ENCODE data around the gene SPRR1A.

SPRR1A gene

GRCh38 chr1:152980676-152981075, 3.2 kb upstream of the SPRR1A start:
- Histone ChIP-seq H3K27me3 (ENCODE audit: insufficient read depth, low read length) (no peaks in the 10 kb centered on the region), H2AFZ (ENCODE audit: low read length) (no peak overlapping the region), H3K9me3 (ENCODE audit: low read length) (no peaks in the 10 kb centered on the region), H4K20me1 (ENCODE audit: insufficient read depth, low read length) (no peaks in the 10 kb centered on the region), H3F3A (ENCODE audit: insufficient read depth, low read length) (no peaks in the 10 kb centered on the region), H3K36me3 (ENCODE audit: insufficient read depth, low read length) (no peaks in the 10 kb centered on the region), H3K9ac (ENCODE audit: low read length) (no peak overlapping the region), H3K4me2 (ENCODE audit: low read length) (no peak overlapping the region), H3K4me3 (ENCODE audit: low read depth, low read length, poor library complexity, severe bottlenecking) (no peak overlapping the region), H3K79me2 (ENCODE audit: insufficient read depth, low read length) (no peaks in the 10 kb centered on the region), H3K9me2 (ENCODE audit: low read depth, low read length) (no peaks in the 10 kb centered on the region), H3K4me1 (ENCODE audit: insufficient read depth, low read length, severe bottlenecking) (no peaks in the 10 kb centered on the region), H3K27ac (ENCODE audit: low read depth, low read length, poor library complexity, severe bottlenecking) (no peak overlapping the region)
- TF ChIP-seq CTCF (IDR thresholded peaks at IDR 0.05; ENCODE audit: low read length) (no peak), EZH2 (IDR thresholded peaks at IDR 0.05; ENCODE audit: borderline replicate concordance, low read length) (no peak)

DNA sequence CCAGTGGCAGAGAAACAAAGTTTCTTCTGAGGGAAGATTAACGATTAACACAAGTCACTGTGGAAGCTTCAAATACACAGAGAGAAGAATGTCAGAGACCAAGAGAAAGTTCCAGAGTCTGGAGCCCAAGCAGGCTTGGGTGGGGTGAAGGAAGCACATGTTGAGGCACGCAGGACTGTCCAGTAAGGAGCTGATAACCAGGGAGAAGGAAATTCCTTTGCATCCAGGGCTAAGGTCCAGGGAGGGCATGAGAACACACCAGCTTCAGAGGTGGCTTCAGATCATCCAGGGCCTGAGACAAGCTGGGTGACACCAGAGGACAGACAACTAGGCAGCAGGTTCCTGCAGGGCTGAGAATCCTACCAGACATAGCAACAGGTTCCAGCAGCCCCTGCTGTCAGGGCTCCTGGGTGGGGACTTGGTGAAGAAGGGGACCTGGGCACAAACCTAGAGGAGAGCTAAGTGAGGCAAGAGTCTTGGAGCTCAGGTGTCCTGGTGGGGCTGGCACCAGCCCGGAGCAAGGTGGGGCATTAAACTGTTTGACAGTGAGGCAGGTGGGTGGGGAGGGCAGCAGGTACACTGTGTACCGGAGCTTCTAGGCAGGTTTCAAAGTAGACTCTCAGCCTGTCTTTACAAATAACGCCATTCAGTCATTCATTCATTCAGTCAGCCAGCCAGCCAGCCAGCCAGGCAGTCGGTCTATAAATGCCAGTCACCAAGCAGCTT, 2.6 kb upstream of the SPRR1A start:
- no peaks in the 10 kb centered on the region for H3K9me2 ChIP-seq (ENCODE audit: low read depth, low read length)
- no peaks in the 10 kb centered on the region for H3K4me1 ChIP-seq (ENCODE audit: insufficient read depth, low read length, severe bottlenecking)
- H2AFZ ChIP-seq (ENCODE audit: low read length), result no peak overlapping the region

GRCh38 chr1:152982076-152982475, 1.8 kb upstream of the SPRR1A start:
- no peak overlapping the region for H2AFZ ChIP-seq (ENCODE audit: low read length)
- no peak overlapping the region for H3K27ac ChIP-seq (ENCODE audit: low read depth, low read length, poor library complexity, severe bottlenecking)
- TF ChIP-seq EZH2 (IDR thresholded peaks at IDR 0.05; ENCODE audit: borderline replicate concordance, low read length) (no peak), CTCF (IDR thresholded peaks at IDR 0.05; ENCODE audit: low read length) (no peak)
- no peaks in the 10 kb centered on the region for H4K20me1 ChIP-seq (ENCODE audit: insufficient read depth, low read length)
- no peaks in the 10 kb centered on the region for H3K79me2 ChIP-seq (ENCODE audit: insufficient read depth, low read length)
- no peaks in the 10 kb centered on the region for H3K4me1 ChIP-seq (ENCODE audit: insufficient read depth, low read length, severe bottlenecking)
- H3F3A ChIP-seq (ENCODE audit: insufficient read depth, low read length), result no peaks in the 10 kb centered on the region
- H3K4me3 ChIP-seq (ENCODE audit: low read depth, low read length, poor library complexity, severe bottlenecking), result no peak overlapping the region
- no peak overlapping the region for H3K4me2 ChIP-seq (ENCODE audit: low read length)
- no peaks in the 10 kb centered on the region for H3K9me2 ChIP-seq (ENCODE audit: low read depth, low read length)
- H3K36me3 ChIP-seq (ENCODE audit: insufficient read depth, low read length), result no peaks in the 10 kb centered on the region
- H3K9me3 ChIP-seq (ENCODE audit: low read length), result no peaks in the 10 kb centered on the region
- no peak overlapping the region for H3K9ac ChIP-seq (ENCODE audit: low read length)
- H3K27me3 ChIP-seq (ENCODE audit: insufficient read depth, low read length), result no peaks in the 10 kb centered on the region

More for the DNA sequence above, 2.6 kb upstream of the SPRR1A start:
- no peak overlapping the region for H3K4me2 ChIP-seq (ENCODE audit: low read length)
- no peak overlapping the region for H3K27ac ChIP-seq (ENCODE audit: low read depth, low read length, poor library complexity, severe bottlenecking)
- no peak overlapping the region for H3K9ac ChIP-seq (ENCODE audit: low read length)
- no peaks in the 10 kb centered on the region for H4K20me1 ChIP-seq (ENCODE audit: insufficient read depth, low read length)
- H3K79me2 ChIP-seq (ENCODE audit: insufficient read depth, low read length), result no peaks in the 10 kb centered on the region
- H3F3A ChIP-seq (ENCODE audit: insufficient read depth, low read length), result no peaks in the 10 kb centered on the region
- H3K27me3 ChIP-seq (ENCODE audit: insufficient read depth, low read length), result no peaks in the 10 kb centered on the region
- TF ChIP-seq EZH2 (IDR thresholded peaks at IDR 0.05; ENCODE audit: borderline replicate concordance, low read length) (no peak), CTCF (IDR thresholded peaks at IDR 0.05; ENCODE audit: low read length) (no peak)
- no peaks in the 10 kb centered on the region for H3K9me3 ChIP-seq (ENCODE audit: low read length)
- H3K36me3 ChIP-seq (ENCODE audit: insufficient read depth, low read length), result no peaks in the 10 kb centered on the region
- H3K4me3 ChIP-seq (ENCODE audit: low read depth, low read length, poor library complexity, severe bottlenecking), result no peak overlapping the region

Data from OCI-LY1 (cell line).